ENCODE results near the gene GTF2IRD1.
"Not testable (repeated sequence)": the region's sequence is repeated elsewhere in the genome, so short reads cannot be mapped to it uniquely, and the experiment has no call there.

DNA sequence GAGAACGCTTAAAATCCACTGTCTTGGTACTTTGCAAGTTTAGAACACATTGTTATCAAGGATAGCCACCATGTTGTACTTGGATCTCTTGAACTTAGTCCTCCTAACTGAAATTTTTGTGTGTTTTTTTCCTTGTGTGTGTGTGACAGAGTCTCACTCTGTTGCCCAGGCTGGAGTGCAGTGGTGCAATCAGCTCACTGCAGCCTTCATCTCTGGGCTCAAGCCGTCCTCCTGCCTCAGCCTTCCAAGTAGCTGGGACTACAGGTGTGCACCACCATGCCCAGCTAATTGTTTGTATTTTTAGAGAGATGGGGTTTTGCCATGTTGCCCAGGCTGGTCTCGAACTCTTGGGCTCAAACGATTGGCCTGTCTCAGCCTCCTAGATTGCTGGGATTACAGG is 34.5 kb upstream of the GTF2IRD1 start:
- TF ChIP-seq EZH2phosphoT487 (IDR thresholded peaks at IDR 0.05; ENCODE audit: borderline replicate concordance, low read length); CTCF (conservative IDR thresholded peaks at IDR 0.05; ENCODE audit: low read depth, low read length): not testable (repeated sequence)

Data from PC-3 (cell line).